Spleen (tissue), 11 donors: ENCODE data around the gene EIF3F. TPM values are rescaled to one million over a fixed set of nuclear protein-coding genes. Genes with fewer than 3 reads are reported as not detected.

ENCODE experiments used
- DNase-seq: peaks from one replicate; pipeline ENCODE4 v3.0.0-alpha.2; 2020
- H3K27ac ChIP-seq, 8 donors: fragments of 200-600 bp; sonication (generic) in 7 of 8; 1 replicate in 4 of 8; 2 replicates in 4 of 8; pipeline versions ENCODE4 v1.5.0 to v1.8.0; 2016 to 2021; ENCODE audit warnings: inconsistent platforms in 4 of 8, mild to moderate bottlenecking in 4 of 8, moderate library complexity in 1 of 8
- H3K27me3 ChIP-seq, 7 donors: fragments of 200-600 bp; sonication (generic) in 6 of 7; replicated peaks in 1 of 7; 1 replicate in 4 of 7; 2 replicates in 3 of 7; pipeline versions ENCODE4 v1.5.0 to v1.8.0; 2016 to 2021; ENCODE audit warnings: inconsistent platforms in 3 of 7, mild to moderate bottlenecking in 1 of 7
- H3K36me3 ChIP-seq, 6 donors: fragments of 200-600 bp; sonication (generic) in 5 of 6; 1 replicate in 4 of 6; 2 replicates in 2 of 6; pipeline versions ENCODE4 v1.5.0 to v1.8.0; 2016 to 2021; ENCODE audit warnings: inconsistent platforms in 2 of 6
- H3K4me1 ChIP-seq, 6 donors: fragments of 200-600 bp; sonication (generic) in 5 of 6; 1 replicate in 3 of 6; 2 replicates in 3 of 6; pipeline versions ENCODE4 v1.5.0 to v1.8.0; 2016 to 2021; ENCODE audit warnings: inconsistent platforms in 3 of 6
- H3K4me3 ChIP-seq, 8 donors: fragments of 200-600 bp; sonication (generic) in 7 of 8; 1 replicate in 4 of 8; 2 replicates in 4 of 8; pipeline versions ENCODE4 v1.5.0 to v1.8.0; 2016 to 2021; ENCODE audit warnings: inconsistent platforms in 4 of 8, mild to moderate bottlenecking in 4 of 8, moderate library complexity in 2 of 8
- H3K9me3 ChIP-seq, 8 donors: fragments of 200-600 bp; sonication (generic) in 7 of 8; 1 replicate in 4 of 8; 2 replicates in 4 of 8; pipeline versions ENCODE4 v1.5.0 to v1.8.0; 2016 to 2021; ENCODE audit warnings: inconsistent platforms in 4 of 8
- POLR2A ChIP-seq, 3 donors: fragments of 450-650 bp; IDR thresholded peaks; one replicate each; pipeline ENCODE4 v1.5.1; 2017; ENCODE audit warnings: antibody characterized with exemption in 3 of 3, mild to moderate bottlenecking in 1 of 3
- POLR2AphosphoS5 ChIP-seq, 3 donors: sonication (generic); formaldehyde crosslinking; IDR thresholded peaks; one replicate each; pipeline ENCODE4 v1.5.1; 2017; ENCODE audit warnings: antibody characterized with exemption in 3 of 3
- WGBS, 5 donors: extraction: QIAGEN DNeasy Blood & Tissue Kit in 3 of 5; methylation state at CpG; one replicate each; pipeline versions ENCODE4 v1.1.5 to v1.1.7; 2013 to 2018; 5-methylcytosine and 5-hydroxymethylcytosine counted together
- intact Hi-C: fragments of 100-400 bp; cut with DNase I; formaldehyde crosslinking; loops from one replicate; pipeline ENCODE4 v1.15.0; 2023; ENCODE audit warnings: low total_unique reads
- polyA plus RNA-seq, 3 donors: library from polyadenylated mRNA; stranded (reverse); fragments of 200-250 nt; gene quantifications; one replicate each; pipeline ENCODE4 v1.2.1, GENCODE V29; 2013
- total RNA-seq, 7 donors: library from RNA; depleted of rRNA in 3 of 7; stranded (reverse); fragments of >200 nt in 3 of 7; fragmentation: NEBNext Ultra II Directional in 4 of 7; extraction: Animal tissue kit (Norgen Biotek cat#: 25700) in 4 of 7; gene quantifications; one replicate each; pipeline versions ENCODE4 v1.1.0 to v1.2.1, GENCODE V29; 2016 to 2021
- TF ChIP-seq, protein P1 (sequence below), 11 experiments: fragments of 200-600 bp in 7 of 11; fragments of 450-650 bp in 4 of 11; sonication (generic) in 4 of 11; IDR thresholded peaks in 8 of 11; conservative IDR thresholded peaks in 3 of 11; 1 replicate in 7 of 11; 2 replicates in 4 of 11; pipeline versions ENCODE4 v1.4.0 to v1.8.0; 2016 to 2021; ENCODE audit warnings: antibody characterized with exemption in 11 of 11, inconsistent platforms in 4 of 11, mild to moderate bottlenecking in 1 of 11
- donor health status: healthy with polysubstance abuse.
- donor health status: DM: no; HTN: no; CAD: no; lungs with moderate emphysema.
- donor health status: DM: no; HTN: no; CAD: no.
- donor health status: Bipolar disorder and iron deficiency.
- donor health status: healthy.
- donor health status: DM: no; HTN: no; CAD: no.
- donor health status: DM: yes; HTN: yes; CAD: no.

Gene EIF3F
- total and polyA plus RNA-seq, 10 donors, result 189 to 437 (median 216) TPM

DNA sequence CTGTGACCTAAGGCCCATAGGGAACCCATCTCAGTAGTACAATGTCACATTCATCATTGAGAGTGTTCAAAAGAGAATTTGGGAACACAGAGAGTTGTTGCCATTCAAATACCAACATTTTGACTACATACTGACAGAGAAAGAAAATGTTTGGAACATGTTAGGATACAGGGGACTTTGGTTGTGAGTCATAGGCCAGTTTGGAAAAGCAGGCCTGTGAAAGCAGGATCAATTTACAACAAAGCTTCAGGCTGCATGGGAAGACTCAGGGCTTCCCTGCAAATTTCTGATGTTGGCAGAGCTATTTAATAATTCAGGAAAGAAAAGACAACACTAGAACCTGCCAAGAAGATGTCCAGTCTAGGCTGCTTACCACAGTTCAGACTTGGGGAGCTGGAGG is 22.3 kb upstream of the EIF3F start:
- Histone ChIP-seq H3K36me3 (no peaks in the 10 kb centered on the region), H3K27me3 (peaks cover 0 to 36% (median 0%) of the 10 kb centered on the region in 7 donors), H3K27ac (no peak overlapping the region), H3K4me3 (no peak overlapping the region), H3K4me1 (no peaks in the 10 kb centered on the region), H3K9me3 (no peaks in the 10 kb centered on the region)
- intact Hi-C loops, result no loop called here
- DNase-seq, result no peak
- TF ChIP-seq POLR2A (IDR thresholded peaks at IDR 0.05) (no peak), POLR2AphosphoS5 (IDR thresholded peaks at IDR 0.05) (no peak)
- TF ChIP-seq, protein P1, sequence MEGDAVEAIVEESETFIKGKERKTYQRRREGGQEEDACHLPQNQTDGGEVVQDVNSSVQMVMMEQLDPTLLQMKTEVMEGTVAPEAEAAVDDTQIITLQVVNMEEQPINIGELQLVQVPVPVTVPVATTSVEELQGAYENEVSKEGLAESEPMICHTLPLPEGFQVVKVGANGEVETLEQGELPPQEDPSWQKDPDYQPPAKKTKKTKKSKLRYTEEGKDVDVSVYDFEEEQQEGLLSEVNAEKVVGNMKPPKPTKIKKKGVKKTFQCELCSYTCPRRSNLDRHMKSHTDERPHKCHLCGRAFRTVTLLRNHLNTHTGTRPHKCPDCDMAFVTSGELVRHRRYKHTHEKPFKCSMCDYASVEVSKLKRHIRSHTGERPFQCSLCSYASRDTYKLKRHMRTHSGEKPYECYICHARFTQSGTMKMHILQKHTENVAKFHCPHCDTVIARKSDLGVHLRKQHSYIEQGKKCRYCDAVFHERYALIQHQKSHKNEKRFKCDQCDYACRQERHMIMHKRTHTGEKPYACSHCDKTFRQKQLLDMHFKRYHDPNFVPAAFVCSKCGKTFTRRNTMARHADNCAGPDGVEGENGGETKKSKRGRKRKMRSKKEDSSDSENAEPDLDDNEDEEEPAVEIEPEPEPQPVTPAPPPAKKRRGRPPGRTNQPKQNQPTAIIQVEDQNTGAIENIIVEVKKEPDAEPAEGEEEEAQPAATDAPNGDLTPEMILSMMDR (IDR thresholded peaks at IDR 0.05 in 8 of 11, conservative IDR thresholded peaks at IDR 0.05 in 3 of 11), result no peak

DNA sequence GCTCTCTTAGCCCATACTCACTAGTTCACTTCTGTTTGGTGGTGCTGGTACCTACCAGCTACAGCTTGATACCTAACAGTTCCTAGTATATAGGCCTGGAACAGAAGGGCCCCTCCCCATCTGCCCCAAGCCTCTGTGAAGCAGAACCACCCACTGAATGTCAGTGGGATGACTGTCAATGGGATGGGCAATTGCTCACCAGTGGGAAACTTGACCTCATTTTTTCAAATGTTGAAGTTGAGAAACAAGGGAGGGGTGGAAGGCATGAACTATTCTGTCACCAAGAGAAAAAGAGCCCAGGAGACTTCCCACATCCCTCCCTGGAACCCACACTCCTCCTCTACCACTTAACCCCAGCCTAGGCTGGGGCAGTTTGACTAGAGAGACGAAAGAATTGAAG is 21.8 kb upstream of the EIF3F start, which contains the start of gene NLRP10:
TSS of gene NLRP10 (minus strand) at position 62 of the 400 bp plus-strand sequence. CDS start 1,952 bp downstream, outside the sequence.
- no peak for TF ChIP-seq POLR2AphosphoS5 (IDR thresholded peaks at IDR 0.05)
- TF ChIP-seq, protein P1 (IDR thresholded peaks at IDR 0.05 in 8 of 11, conservative IDR thresholded peaks at IDR 0.05 in 3 of 11), result no peak
- TF ChIP-seq POLR2A (IDR thresholded peaks at IDR 0.05), result no peak
- Histone ChIP-seq H3K36me3 (no peaks in the 10 kb centered on the region), H3K4me3 (no peak within 1 kb of the TSS), H3K4me1 (no peaks in the 10 kb centered on the region), H3K27me3 (peaks cover 0 to 36% (median 0%) of the 10 kb centered on the region in 7 donors), H3K9me3 (no peaks in the 10 kb centered on the region), H3K27ac (no peak within 1 kb of the TSS)
- WGBS, 5 donors, result 64 to 83% (median 71%) methylated on average over 1 of the region's 1 CpG
- intact Hi-C loops, result no loop called here
- no peak for DNase-seq

DNA sequence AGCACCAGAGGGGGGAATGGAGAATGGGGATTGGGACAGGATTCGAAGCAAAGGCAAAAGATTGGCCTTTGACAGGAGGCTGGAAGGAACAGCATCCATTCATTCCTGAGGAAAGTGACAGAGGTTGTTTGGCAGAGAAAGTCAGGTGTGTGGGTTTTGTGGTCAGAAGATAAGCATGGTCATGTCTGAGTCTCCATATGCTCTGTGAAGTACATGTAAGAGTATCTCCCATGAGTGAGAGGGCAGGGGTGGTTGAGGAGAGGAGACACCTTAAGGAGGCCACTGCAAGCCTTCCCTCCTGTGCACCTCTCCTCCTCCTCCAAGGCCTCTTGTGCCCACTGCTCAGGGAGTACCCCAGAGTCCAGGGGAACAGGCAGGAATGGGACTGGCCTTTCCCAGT is 20.0 kb upstream of the EIF3F start:
- intact Hi-C loops, result no loop called here
- Histone ChIP-seq H3K4me3 (no peak overlapping the region), H3K9me3 (no peaks in the 10 kb centered on the region), H3K36me3 (no peaks in the 10 kb centered on the region), H3K27ac (no peak overlapping the region), H3K27me3 (peaks cover 0 to 27% (median 0%) of the 10 kb centered on the region in 7 donors), H3K4me1 (no peaks in the 10 kb centered on the region)
- WGBS, 5 donors, result 50 to 92% (median 70%) methylated on average over 1 of the region's 1 CpG
- no peak for DNase-seq
- TF ChIP-seq POLR2A (IDR thresholded peaks at IDR 0.05) (no peak), POLR2AphosphoS5 (IDR thresholded peaks at IDR 0.05) (no peak)
- TF ChIP-seq, protein P1 (IDR thresholded peaks at IDR 0.05 in 8 of 11, conservative IDR thresholded peaks at IDR 0.05 in 3 of 11), result no peak

- Histone ChIP-seq H3K4me3 (no peak overlapping the region), H3K4me1 (no peaks in the 10 kb centered on the region), H3K9me3 (no peaks in the 10 kb centered on the region), H3K27me3 (peaks cover 0 to 23% (median 0%) of the 10 kb centered on the region in 7 donors), H3K36me3 (no peaks in the 10 kb centered on the region), H3K27ac (no peak overlapping the region)
- no peak for DNase-seq
- intact Hi-C loops, result no loop called here
- TF ChIP-seq POLR2AphosphoS5 (IDR thresholded peaks at IDR 0.05), result no peak
- TF ChIP-seq, protein P1 (IDR thresholded peaks at IDR 0.05 in 8 of 11, conservative IDR thresholded peaks at IDR 0.05 in 3 of 11), result no peak
- TF ChIP-seq POLR2A (IDR thresholded peaks at IDR 0.05), result no peak
These were observed 19.3 kb upstream of the EIF3F start for GRCh38 chr11:7967826-7968225.
